NCI-H1417 (cell line): ENCODE measurements around the gene GRAMD1A.
"Not testable (repeated sequence)": the region's sequence is repeated elsewhere in the genome, so short reads cannot be mapped to it uniquely, and the experiment has no call there.

Experiments used
- DNase-seq, 3 experiments: peaks; one replicate each; lab custom pipeline; 2025; lab: John Stamatoyannopoulos, UW

The GRAMD1A gene

GRCh38 chr19:34979819-34980640 is 20.1 kb upstream of the GRAMD1A start:
- peak in 1 of 3 experiments; percentile 4 for DNase-seq

DNA sequence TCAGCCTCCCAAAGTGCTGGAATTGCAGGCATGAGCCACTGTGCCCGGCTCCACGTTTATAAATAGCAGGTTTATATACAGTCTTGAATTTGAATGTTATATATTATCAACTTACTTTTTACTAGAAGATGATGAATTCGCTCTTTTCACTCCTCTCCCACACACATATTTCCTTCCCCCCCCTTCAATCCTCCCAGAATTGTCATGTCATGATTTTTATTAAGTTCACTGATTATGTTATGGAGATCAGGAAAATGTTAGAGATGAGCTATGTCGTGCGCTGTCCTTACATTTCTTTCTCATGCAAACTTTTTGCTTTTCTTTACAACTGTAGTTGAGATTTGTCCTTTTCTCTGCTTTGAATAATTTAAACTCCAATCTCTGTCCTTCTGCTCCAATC is 17.8 kb upstream of the GRAMD1A start:
- no peak for DNase-seq

GRCh38 chr19:34983786-34984185 is 16.3 kb upstream of the GRAMD1A start:
- DNase-seq = no peak

GRCh38 chr19:34984287-34984686 is 15.8 kb upstream of the GRAMD1A start:
- no peak for DNase-seq

GRCh38 chr19:34985249-34986022 is 14.7 kb upstream of the GRAMD1A start:
- DNase-seq = no peak

DNA sequence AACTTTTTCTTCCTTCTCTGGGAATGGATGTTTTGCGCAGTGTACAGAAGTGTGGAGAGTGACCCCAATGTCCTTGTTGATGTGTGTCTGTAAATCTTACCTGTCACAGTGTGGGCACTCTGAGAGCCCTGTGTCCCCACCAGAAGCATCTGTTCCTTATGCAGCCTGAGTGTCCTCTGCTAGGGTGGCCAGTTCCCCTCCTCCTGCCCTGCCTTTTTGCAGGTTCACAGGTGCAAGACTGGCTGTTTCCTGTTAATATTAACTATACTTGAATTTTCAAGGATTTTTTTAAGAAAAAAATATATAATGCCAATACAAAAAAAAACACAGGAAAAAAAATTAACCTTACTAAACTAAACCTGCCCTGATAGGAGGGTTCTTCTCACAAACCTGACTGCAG is 12.0 kb upstream of the GRAMD1A start:
- DNase-seq = no peak

DNA sequence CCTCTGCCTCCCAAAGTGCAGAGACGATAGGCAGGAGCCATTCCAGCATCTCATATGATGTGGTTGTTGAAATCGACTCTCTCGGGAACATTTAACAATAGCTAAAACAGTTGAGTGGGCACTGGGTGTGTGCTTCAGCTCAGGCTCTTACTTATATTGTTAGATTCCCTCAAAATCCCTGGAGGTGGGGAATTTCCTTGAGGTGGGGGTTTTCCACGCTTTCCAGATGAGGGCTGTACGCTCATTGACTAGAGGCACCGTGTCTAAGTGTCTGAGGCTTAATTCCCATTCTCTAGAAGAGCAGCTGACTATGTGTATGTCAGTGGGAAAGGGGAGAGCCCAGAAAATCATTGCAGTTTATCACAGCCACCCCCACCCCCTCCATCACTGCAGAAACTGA is 10.8 kb upstream of the GRAMD1A start:
- no peak for DNase-seq

DNA sequence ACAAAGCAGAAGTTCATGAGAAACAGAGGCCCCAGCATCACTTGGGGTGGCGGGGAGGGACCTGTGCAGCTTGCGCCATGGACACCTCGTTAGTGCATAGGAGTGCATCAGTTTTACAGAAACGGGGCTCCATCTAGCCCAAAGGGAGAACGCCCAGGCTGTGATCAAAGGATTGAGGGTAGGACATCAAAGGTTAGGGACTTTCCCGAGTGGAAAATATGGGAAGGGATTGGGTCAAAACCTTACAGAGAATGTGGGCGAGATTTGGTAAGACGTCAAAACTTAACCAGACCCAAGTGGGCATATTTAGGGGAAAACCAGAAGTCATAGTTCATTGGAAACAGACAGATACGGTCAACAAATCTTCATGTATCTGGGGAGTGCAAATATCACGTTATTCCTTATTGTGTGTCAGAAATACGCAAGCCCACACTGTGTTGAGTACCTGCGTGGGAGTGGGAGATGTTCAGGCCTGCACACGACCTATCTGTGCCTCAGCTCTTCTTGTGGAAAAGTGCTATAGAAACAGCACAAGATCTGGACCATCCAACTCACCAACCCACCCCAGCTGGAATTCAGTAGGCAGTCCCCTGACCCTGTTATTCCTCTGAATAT is 9.4 kb upstream of the GRAMD1A start:
- DNase-seq = no peak

DNA sequence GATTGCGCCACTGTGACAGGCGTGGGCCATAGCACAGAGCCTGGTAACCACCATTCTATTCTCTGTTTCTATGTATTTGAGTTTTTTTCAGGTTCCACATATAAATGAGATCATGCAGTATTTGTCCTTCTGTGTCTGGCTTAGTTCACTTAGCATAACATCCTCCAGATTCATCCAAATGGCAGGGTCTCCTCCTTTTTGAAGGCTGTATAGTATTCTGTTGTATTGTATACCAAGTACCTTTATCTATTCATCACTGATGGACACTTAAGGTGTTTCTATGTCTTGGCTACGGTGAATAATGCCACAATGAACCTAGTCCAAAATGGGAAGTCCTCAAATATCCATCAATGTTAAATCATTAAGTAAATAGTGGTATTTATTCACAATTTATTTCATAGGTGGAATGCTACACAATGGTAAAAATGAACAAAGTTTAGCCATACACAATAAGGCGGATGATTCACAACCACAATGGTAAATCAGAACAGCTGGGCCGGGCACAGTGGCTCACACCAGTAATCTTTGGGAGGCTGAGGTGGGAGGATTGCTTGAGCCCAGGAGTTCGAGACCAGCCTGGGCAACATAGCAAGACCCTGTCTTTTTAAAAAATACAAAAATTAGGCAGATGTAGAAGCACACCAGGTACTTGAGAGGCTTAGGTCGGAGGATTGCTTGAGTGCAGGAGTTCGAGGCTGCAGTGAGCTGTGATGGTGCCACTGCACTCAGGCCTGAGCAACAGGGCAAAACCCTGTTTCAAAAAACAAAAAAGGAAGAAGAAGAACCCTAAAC is 8.4 kb upstream of the GRAMD1A start:
- no peak for DNase-seq

GRCh38 chr19:34992582-34992981 is 7.5 kb upstream of the GRAMD1A start:
- DNase-seq = not testable (repeated sequence)

DNA sequence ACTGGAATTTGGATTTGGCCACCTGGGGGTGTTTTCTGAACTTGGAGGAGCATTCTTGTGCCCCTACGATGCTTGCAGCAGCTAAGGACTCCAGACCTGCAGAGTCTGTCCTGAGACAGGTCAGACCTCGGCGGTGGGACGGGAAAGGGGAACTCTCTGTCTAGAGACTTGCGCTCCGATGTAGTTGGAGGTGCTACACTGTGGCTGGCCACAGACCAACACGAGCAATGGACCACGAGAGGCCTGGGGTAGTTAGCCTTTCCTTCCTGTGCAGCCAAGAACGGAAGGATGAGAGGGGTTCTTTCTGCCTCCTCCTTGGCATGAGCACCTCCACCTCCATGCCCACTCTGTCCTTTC is 5.9 kb upstream of the GRAMD1A start:
- no peak for DNase-seq

- no peak for DNase-seq
Observed at GRCh38 chr19:34994643-34995541, 5.2 kb upstream of the GRAMD1A start.

- DNase-seq = no peak
Observed at GRCh38 chr19:34995551-34995950, 4.6 kb upstream of the GRAMD1A start.

GRCh38 chr19:34997071-34997617 is 3.0 kb upstream of the GRAMD1A start:
- DNase-seq = no peak

DNA sequence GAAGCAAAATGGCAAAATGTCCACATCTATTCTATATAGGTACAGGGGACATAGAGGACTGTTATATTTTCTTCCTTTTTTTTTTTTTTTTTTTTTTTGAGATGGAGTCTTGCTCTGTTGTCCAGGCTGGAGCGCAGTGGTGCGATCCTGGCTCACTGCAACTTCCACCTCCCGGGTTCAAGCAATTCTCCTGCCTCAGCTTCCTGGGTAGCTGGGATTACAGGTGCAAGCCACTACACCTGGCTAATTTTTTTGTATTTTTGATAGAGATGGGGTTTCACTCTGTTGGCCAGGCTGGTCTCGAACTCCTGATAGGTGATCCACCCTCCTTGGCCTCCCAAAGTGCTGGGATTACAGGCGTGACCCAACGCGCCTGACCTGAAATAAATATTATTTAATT is 1.9 kb upstream of the GRAMD1A start:
- DNase-seq = not testable (repeated sequence)

DNA sequence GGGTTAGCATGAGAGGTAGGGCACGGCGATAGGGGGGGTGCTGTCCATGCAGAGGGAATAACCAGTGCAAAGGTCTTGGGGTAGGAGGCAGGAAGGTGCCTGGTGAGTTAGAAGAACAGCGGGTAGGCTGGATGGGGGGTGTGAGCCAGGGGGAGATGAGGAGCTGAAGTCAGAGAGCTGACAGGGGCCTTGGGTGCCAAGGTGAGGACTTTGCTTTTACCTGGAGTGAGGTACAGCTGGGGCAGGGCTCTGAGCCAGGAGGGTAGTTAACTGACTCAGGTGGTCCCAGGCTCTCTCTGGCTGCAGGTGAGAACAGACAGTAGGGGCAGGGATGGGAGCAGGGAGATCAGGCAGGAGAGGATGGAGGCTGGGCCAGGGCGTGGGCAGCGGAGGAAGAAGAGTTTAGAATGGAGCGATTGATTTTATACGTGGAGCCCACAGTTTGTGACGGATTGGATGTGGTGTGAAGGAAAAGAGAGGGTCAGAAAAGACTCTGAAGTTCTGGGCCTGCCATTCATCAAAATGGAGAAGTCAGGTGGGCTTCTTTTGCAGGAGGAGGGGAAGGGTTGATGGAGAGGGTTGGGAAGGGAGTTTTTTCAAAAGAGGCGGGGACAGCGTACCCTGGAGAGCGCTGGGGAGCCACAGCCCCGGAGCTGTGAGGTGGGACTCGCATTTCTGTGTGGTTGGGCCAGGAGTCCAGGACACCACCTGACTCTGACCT is 1.2 kb upstream of the GRAMD1A start:
- no peak for DNase-seq

- DNase-seq = no peak
Observed at GRCh38 chr19:35000338-35000646, 169 bp downstream of the GRAMD1A start.

GRCh38 chr19:35000647-35001501 is 751 bp downstream of the GRAMD1A start:
- peak in 2 of 3 experiments; percentile 49 to 55 for DNase-seq

DNA sequence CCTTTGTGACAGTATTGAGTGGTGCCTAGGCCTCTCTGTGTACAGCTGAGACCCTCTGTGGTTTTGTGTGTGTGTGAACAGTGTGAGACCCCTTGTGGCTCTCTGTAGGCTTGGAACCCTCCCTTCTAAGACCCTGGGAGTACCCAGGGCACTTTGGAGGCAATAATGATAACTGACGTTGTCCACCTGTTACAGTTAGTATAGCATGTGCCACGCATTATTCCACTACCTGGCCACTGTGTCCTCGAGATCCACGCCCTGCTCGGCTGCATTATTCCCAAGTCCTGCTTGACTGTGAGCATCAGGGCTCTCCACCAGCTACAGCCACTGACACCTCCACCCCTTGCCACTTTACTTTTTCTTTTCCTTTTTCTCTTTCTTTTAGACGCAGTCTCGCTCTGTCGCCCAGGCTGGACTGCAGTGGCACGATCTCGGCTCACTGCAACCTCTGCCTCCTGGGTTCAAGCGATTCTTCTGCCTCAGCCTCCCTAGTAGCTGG is 2.0 kb downstream of the GRAMD1A start:
- no peak for DNase-seq
